H1 (cell line): ENCODE measurements around the gene CCDC51. TPM values are rescaled to one million over a fixed set of nuclear protein-coding genes. Genes with fewer than 3 reads are reported as not detected.

Source experiments
- CTCF ChIA-PET: fragments of 300-600 bp; sonication (Branson Sonifier 250); formaldehyde crosslinking; loops from one replicate; lab custom pipeline; 2021; ENCODE audit not compliant: partially characterized antibody; lab: Charles Lee
- POLR2A ChIA-PET: fragments of 300-600 bp; sonication (Branson Sonifier 250); formaldehyde crosslinking; loops from one replicate; lab custom pipeline; 2021; ENCODE audit warnings: inconsistent platforms; ENCODE audit not compliant: partially characterized antibody; lab: Charles Lee
- DNase-seq, 2 experiments: peaks; one replicate each; pipeline versions ENCODE4 v3.0.0 to v3.0.0-alpha.2; 2010 to 2022; ENCODE audit warnings: low spot score in 2 of 2, low read depth in 1 of 2, mixed read lengths in 1 of 2
- FAIRE-seq: peaks from 2 replicates; lab custom pipeline; 2011; peaks lifted over from hg19 to GRCh38; lab: Jason Lieb, UNC
- H2AFZ ChIP-seq: 2 replicates; pipeline ENCODE4 v1.8.1; 2012; ENCODE audit warnings: low read length, inconsistent platforms
- H2AK5ac ChIP-seq: 2 replicates; pipeline ENCODE4 v1.6.1; 2013; ENCODE audit warnings: low read depth, low read length
- H2BK120ac ChIP-seq: replicated peaks from 2 replicates; pipeline ENCODE3; 2013; ENCODE audit warnings: low read depth, low read length, inconsistent platforms
- H2BK12ac ChIP-seq: 2 replicates; pipeline ENCODE4 v1.6.1; 2013; ENCODE audit warnings: low read depth, low read length
- H2BK15ac ChIP-seq: 2 replicates; pipeline ENCODE4 v1.6.1; 2013; ENCODE audit warnings: low read length
- H2BK20ac ChIP-seq: 2 replicates; pipeline ENCODE4 v1.6.1; 2013; ENCODE audit warnings: low read length
- H2BK5ac ChIP-seq: 2 replicates; pipeline ENCODE4 v1.6.1; 2013; ENCODE audit warnings: low read depth, low read length
- H3K14ac ChIP-seq: 2 replicates; pipeline ENCODE4 v1.6.1; 2013; ENCODE audit warnings: inconsistent platforms; ENCODE audit not compliant: insufficient read length
- H3K18ac ChIP-seq: 2 replicates; pipeline ENCODE4 v1.6.1; 2013; ENCODE audit warnings: low read length; ENCODE audit errors: extremely low read depth
- H3K23ac ChIP-seq: 2 replicates; pipeline ENCODE4 v1.6.1; 2013; ENCODE audit warnings: inconsistent platforms; ENCODE audit not compliant: insufficient read length
- H3K23me2 ChIP-seq: 2 replicates; pipeline ENCODE4 v1.6.1; 2013; ENCODE audit warnings: low read depth, low read length
- H3K27ac ChIP-seq: 2 replicates; pipeline ENCODE4 v1.6.1; 2011; ENCODE audit warnings: low read depth, low read length, inconsistent platforms
- H3K27me3 ChIP-seq, 4 experiments: replicated peaks in 1 of 4; 1 replicate in 1 of 4; 2 replicates in 3 of 4; pipeline versions ENCODE4 v1.6.1 to v1.8.1; 2011 to 2013; ENCODE audit warnings: low read length in 3 of 4, mild to moderate bottlenecking in 3 of 4, inconsistent platforms in 2 of 4, mixed read lengths in 2 of 4, moderate library complexity in 1 of 4; ENCODE audit not compliant: control insufficient read depth in 3 of 4, insufficient read depth in 3 of 4; ENCODE audit errors: extremely low read depth in 1 of 4
- H3K36me3 ChIP-seq, 4 experiments: 2 replicates each; pipeline versions ENCODE4 v1.6.1 to v1.8.1; 2011 to 2013; ENCODE audit warnings: mild to moderate bottlenecking in 4 of 4, low read length in 3 of 4, moderate library complexity in 2 of 4, control low read depth in 1 of 4, inconsistent platforms in 1 of 4; ENCODE audit not compliant: insufficient read depth in 4 of 4, control insufficient read depth in 2 of 4
- H3K4ac ChIP-seq: replicated peaks from 2 replicates; pipeline ENCODE3; 2013; ENCODE audit warnings: low read length, low read depth, mixed read lengths, inconsistent platforms; ENCODE audit not compliant: insufficient read length
- H3K4me1 ChIP-seq, 4 experiments: replicated peaks in 1 of 4; 1 replicate in 1 of 4; 2 replicates in 3 of 4; pipeline versions ENCODE4 v1.6.1 to v1.8.1; 2011 to 2013; ENCODE audit warnings: low read length in 3 of 4, inconsistent platforms in 2 of 4, mixed read lengths in 1 of 4; ENCODE audit not compliant: insufficient read depth in 4 of 4, control insufficient read depth in 3 of 4
- H3K4me2 ChIP-seq, 2 experiments: 2 replicates each; pipeline versions ENCODE4 v1.6.1 to v1.8.1; 2011 to 2013; ENCODE audit warnings: low read depth in 2 of 2, low read length in 2 of 2, control low read depth in 1 of 2, inconsistent platforms in 1 of 2, mild to moderate bottlenecking in 1 of 2; ENCODE audit not compliant: insufficient read depth in 1 of 2
- H3K4me3 ChIP-seq, 4 experiments: fragments of 200-600, 300-600 bp in 1 of 4; sonication (generic), shearing (Covaris generic), sonication (Bioruptor Twin) in 1 of 4; 2 replicates each; pipeline versions ENCODE4 v1.5.1 to v1.8.1; 2011 to 2016; ENCODE audit warnings: low read length in 4 of 4, low read depth in 3 of 4, control low read depth in 2 of 4, inconsistent platforms in 2 of 4, mild to moderate bottlenecking in 2 of 4, mixed read lengths in 1 of 4, moderate library complexity in 1 of 4; ENCODE audit not compliant: insufficient read depth in 2 of 4; ENCODE audit errors: extremely low read depth in 1 of 4
- H3K56ac ChIP-seq: replicated peaks from 2 replicates; pipeline ENCODE3; 2013; ENCODE audit warnings: low read depth, mild to moderate bottlenecking, mixed read lengths, low read length, inconsistent platforms; ENCODE audit not compliant: insufficient read length
- H3K79me1 ChIP-seq: 2 replicates; pipeline ENCODE4 v1.6.1; 2013; ENCODE audit warnings: low read depth, low read length, control low read depth
- H3K79me2 ChIP-seq, 2 experiments: 2 replicates each; pipeline versions ENCODE4 v1.6.1 to v1.8.1; 2012 to 2013; ENCODE audit warnings: low read length in 2 of 2, mild to moderate bottlenecking in 2 of 2, inconsistent platforms in 1 of 2; ENCODE audit not compliant: insufficient read depth in 2 of 2, control insufficient read depth in 1 of 2
- H3K9ac ChIP-seq, 4 experiments: replicated peaks in 1 of 4; 1 replicate in 1 of 4; 2 replicates in 3 of 4; pipeline versions ENCODE4 v1.6.1 to v1.8.1; 2011 to 2013; ENCODE audit warnings: low read depth in 3 of 4, low read length in 3 of 4, control low read depth in 2 of 4, mild to moderate bottlenecking in 2 of 4, moderate library complexity in 2 of 4, inconsistent platforms in 1 of 4; ENCODE audit errors: extremely low read depth in 1 of 4
- H3K9me3 ChIP-seq, 2 experiments: 2 replicates each; pipeline versions ENCODE4 v1.6.1 to v1.8.1; 2012 to 2013; ENCODE audit warnings: mild to moderate bottlenecking in 2 of 2, moderate library complexity in 2 of 2, control low read depth in 1 of 2, inconsistent platforms in 1 of 2, low read depth in 1 of 2, low read length in 1 of 2, mixed read lengths in 1 of 2; ENCODE audit not compliant: insufficient read depth in 2 of 2
- H4K20me1 ChIP-seq, 2 experiments: replicated peaks in 1 of 2; 2 replicates each; pipeline versions ENCODE3 to v1.8.1; 2011 to 2013; ENCODE audit warnings: inconsistent platforms in 2 of 2, low read length in 2 of 2, mild to moderate bottlenecking in 1 of 2; ENCODE audit not compliant: insufficient read depth in 2 of 2, control insufficient read depth in 1 of 2
- H4K5ac ChIP-seq: 2 replicates; pipeline ENCODE4 v1.6.1; 2013; ENCODE audit warnings: low read length, low read depth, mixed read lengths, inconsistent platforms; ENCODE audit not compliant: insufficient read length
- H4K8ac ChIP-seq: 2 replicates; pipeline ENCODE4 v1.8.0; 2013; ENCODE audit warnings: mild to moderate bottlenecking, moderate library complexity, low read length, inconsistent platforms; ENCODE audit not compliant: insufficient read depth; ENCODE audit errors: extremely low read depth
- H4K91ac ChIP-seq: replicated peaks from 2 replicates; pipeline ENCODE3; 2013; ENCODE audit warnings: low read length, mixed read lengths, inconsistent platforms; ENCODE audit not compliant: insufficient read length
- CEBPB ChIP-seq: IDR thresholded peaks from 2 replicates; pipeline ENCODE4 v1.6.1; 2012; ENCODE audit warnings: low read depth, low read length
- HDAC6 ChIP-seq: IDR thresholded peaks from one replicate; pipeline ENCODE4 v1.7.1; 2012; ENCODE audit warnings: low read depth, mild to moderate bottlenecking, inconsistent platforms, low read length, moderate library complexity
- POU5F1 ChIP-seq: IDR thresholded peaks from 2 replicates; pipeline ENCODE4 v1.6.1; 2011; ENCODE audit warnings: low read depth, mild to moderate bottlenecking, low read length, moderate library complexity
- RNF2 ChIP-seq: fragments of 200-900, 300-1000 bp; sonication (generic); IDR thresholded peaks from 2 replicates; pipeline ENCODE4 v1.7.1; 2016; ENCODE audit warnings: borderline replicate concordance, low read depth, mild to moderate bottlenecking, antibody characterized with exemption, low read length; ENCODE audit not compliant: poor library complexity, severe bottlenecking; ENCODE audit errors: missing control alignments
- SIN3A ChIP-seq, 2 experiments: IDR thresholded peaks in 1 of 2; conservative IDR thresholded peaks in 1 of 2; 2 replicates each; pipeline ENCODE4 v1.6.1; 2011 to 2012; ENCODE audit warnings: low read length in 2 of 2, improper control_type of control experiment in 1 of 2, low read depth in 1 of 2, mild to moderate bottlenecking in 1 of 2
- SIRT6 ChIP-seq: IDR thresholded peaks from one replicate; pipeline ENCODE4 v1.7.1; 2012; ENCODE audit warnings: low read length, inconsistent platforms
- SRF ChIP-seq: IDR thresholded peaks from 2 replicates; pipeline ENCODE4 v1.6.1; 2011; ENCODE audit warnings: mild to moderate bottlenecking, low read depth, low read length, moderate library complexity
- TAF1 ChIP-seq: IDR thresholded peaks from 2 replicates; pipeline ENCODE4 v1.6.1; 2011; ENCODE audit warnings: mild to moderate bottlenecking, low read depth, low read length
- TBP ChIP-seq: IDR thresholded peaks from 2 replicates; pipeline ENCODE4 v1.6.1; 2011; ENCODE audit warnings: low read depth, low read length, improper control_type of control experiment
- USF2 ChIP-seq: IDR thresholded peaks from 2 replicates; pipeline ENCODE4 v1.6.1; 2011; ENCODE audit warnings: low read length, improper control_type of control experiment
- whole genome bisulfite sequencing, 2 experiments: shearing (Covaris generic) in 1 of 2; methylation state at CpG; one replicate each; pipeline versions ENCODE4 v1.1.6 to v1.1.7; 2013 to 2015; ENCODE audit warnings: low lambda C conversion rate in 2 of 2, mixed read lengths in 2 of 2, inconsistent platforms in 1 of 2, low coverage in 1 of 2, missing lambda C conversion rate in 1 of 2; ENCODE audit not compliant: insufficient replicate concordance in 2 of 2, insufficient coverage in 1 of 2, insufficient read length in 1 of 2; ENCODE audit errors: extremely low coverage in 1 of 2, missing lambda C conversion rate in 1 of 2; 5-methylcytosine and 5-hydroxymethylcytosine counted together
- polyA plus RNA-seq, 7 experiments: library from polyadenylated mRNA; depleted of rRNA in 3 of 7; stranded (reverse) in 5 of 7; unstranded in 2 of 7; fragments of >200 nt in 5 of 7; fragments of 200-250 nt in 2 of 7; gene quantifications; 1 replicate in 5 of 7; 2 replicates in 1 of 7; 4 replicates in 1 of 7; pipeline versions ENCODE4 v1.2.1 to v1.2.3, GENCODE V29; 2011 to 2013; ENCODE audit warnings: missing spikeins in 2 of 7, mixed read lengths in 2 of 7
- total RNA-seq: library from RNA; stranded (reverse); fragmentation: NEBNext Ultra II Directional; extraction: Animal tissue kit (Norgen Biotek cat#: 25700); gene quantifications from 2 replicates; pipeline ENCODE4 v1.2.1, GENCODE V29; 2021

CCDC51 gene
- total and polyA plus RNA-seq, 2 of the 8 experiments (the other 6 are each of a cell fraction or from before 2014, with no cell fraction given) = 21.3 to 21.4 TPM

DNA sequence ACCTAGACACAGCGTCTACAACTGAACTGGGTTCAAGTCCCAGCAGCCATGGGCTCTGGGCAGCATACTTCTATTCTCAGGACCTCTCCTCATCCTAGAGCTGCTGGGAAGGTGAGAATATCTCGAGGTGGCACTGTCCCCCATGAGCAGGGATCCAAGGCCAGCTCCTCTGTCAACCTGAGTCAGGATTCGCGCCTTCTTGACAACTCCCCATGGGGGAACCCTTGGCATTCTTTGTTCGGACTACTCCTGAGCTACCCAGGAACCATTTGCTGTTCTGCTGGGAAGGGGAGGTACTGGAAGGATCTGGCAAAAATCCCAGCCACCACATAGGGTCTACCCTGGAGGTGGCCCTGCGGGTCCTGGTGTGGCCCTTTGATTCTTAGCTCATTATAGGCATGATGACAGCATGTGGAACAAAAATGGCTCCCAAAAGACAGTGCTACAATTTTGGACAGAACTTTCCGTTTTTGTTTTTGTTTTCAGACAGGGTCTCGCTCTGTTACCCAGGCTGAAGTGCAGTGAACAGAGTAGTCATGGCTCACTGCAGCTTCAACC is 32.3 kb downstream of the CCDC51 start:
- Histone ChIP-seq H3K23ac (no peak overlapping the region), H3K79me1 (no peaks in the 10 kb centered on the region), H3K4ac (no peak overlapping the region), H3K79me2 (no peaks in the 10 kb centered on the region), H3K14ac (no peak overlapping the region), H2BK20ac (no peak overlapping the region), H2BK120ac (no peak overlapping the region), H2AFZ (no peak overlapping the region), H3K4me2 (no peak overlapping the region), H3K9me3 (no peaks in the 10 kb centered on the region), H3K36me3 (peaks cover 58 to 89% (median 81%) of the 10 kb centered on the region in 4 experiments), H4K91ac (no peak overlapping the region), H3K56ac (no peak overlapping the region), H3K9ac (no peak overlapping the region), H2BK12ac (no peak overlapping the region), H3K27me3 (no peaks in the 10 kb centered on the region), H4K20me1 (peaks cover 3 to 32% of the 10 kb centered on the region in 2 experiments), H3K4me3 (no peak overlapping the region), H3K18ac (no peak overlapping the region), H4K5ac (no peak overlapping the region), H3K27ac (no peak overlapping the region), H4K8ac (no peak overlapping the region), H2BK15ac (no peak overlapping the region), H2AK5ac (no peak overlapping the region), H3K23me2 (no peaks in the 10 kb centered on the region), H2BK5ac (no peak overlapping the region), H3K4me1 (no peaks in the 10 kb centered on the region)
- DNase-seq (no peak), FAIRE-seq (no peak)
- 86% methylated on average over 8 of the region's 8 CpGs; no CpG with 5 or more reads in 1 of the 2 experiments for WGBS, 2 experiments
- ChIA-PET POLR2A (interaction anchor here (1.2 to 31.5 kb wide), 6 partner anchors 0 to 202 kb away, joined by 3 to 650 read pairs (median 6); partner anchors contain the start of genes PLXNB1 and UQCRC1), CTCF (interaction anchor here (0.6 to 7.7 kb wide), 18 partner anchors 8 to 328 kb away, joined by 3 to 130 read pairs (median 4); no protein-coding TSS in a partner anchor)
- TF ChIP-seq POU5F1 (no peak), TAF1 (no peak), SIRT6 (no peak), HDAC6 (no peak), USF2 (no peak), SIN3A (conservative IDR thresholded peaks at IDR 0.05 in 1 of 2, IDR thresholded peaks at IDR 0.05 in 1 of 2; ENCODE audit: low read depth in 1 of 2, low read length in 2 of 2) (no peak), SRF (no peak), RNF2 (no peak), CEBPB (no peak), TBP (no peak)
